Prostate gland (tissue), 2 donors: ENCODE results near the gene DMWD.

Source experiments
- POLR2A ChIP-seq: fragments of 450-650 bp; IDR thresholded peaks from one replicate; pipeline ENCODE4 v1.6.1; 2016; ENCODE audit warnings: antibody characterized with exemption, mild to moderate bottlenecking
- TF ChIP-seq, protein P1 (sequence below), 4 experiments: fragments of 200-600 bp in 2 of 4; fragments of 450-650 bp in 2 of 4; sonication (generic) in 2 of 4; IDR thresholded peaks; 1 replicate in 3 of 4; 2 replicates in 1 of 4; pipeline ENCODE4 v1.5.1; 2016 to 2019; ENCODE audit warnings: antibody characterized with exemption in 4 of 4, mild to moderate bottlenecking in 2 of 4, moderate library complexity in 2 of 4

- TF ChIP-seq, protein P1, sequence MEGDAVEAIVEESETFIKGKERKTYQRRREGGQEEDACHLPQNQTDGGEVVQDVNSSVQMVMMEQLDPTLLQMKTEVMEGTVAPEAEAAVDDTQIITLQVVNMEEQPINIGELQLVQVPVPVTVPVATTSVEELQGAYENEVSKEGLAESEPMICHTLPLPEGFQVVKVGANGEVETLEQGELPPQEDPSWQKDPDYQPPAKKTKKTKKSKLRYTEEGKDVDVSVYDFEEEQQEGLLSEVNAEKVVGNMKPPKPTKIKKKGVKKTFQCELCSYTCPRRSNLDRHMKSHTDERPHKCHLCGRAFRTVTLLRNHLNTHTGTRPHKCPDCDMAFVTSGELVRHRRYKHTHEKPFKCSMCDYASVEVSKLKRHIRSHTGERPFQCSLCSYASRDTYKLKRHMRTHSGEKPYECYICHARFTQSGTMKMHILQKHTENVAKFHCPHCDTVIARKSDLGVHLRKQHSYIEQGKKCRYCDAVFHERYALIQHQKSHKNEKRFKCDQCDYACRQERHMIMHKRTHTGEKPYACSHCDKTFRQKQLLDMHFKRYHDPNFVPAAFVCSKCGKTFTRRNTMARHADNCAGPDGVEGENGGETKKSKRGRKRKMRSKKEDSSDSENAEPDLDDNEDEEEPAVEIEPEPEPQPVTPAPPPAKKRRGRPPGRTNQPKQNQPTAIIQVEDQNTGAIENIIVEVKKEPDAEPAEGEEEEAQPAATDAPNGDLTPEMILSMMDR (IDR thresholded peaks at IDR 0.05), result peak; percentile 95 to 98 (median 96)
- TF ChIP-seq POLR2A, result peak; percentile 68
These were observed 22.2 kb downstream of the DMWD start for GRCh38 chr19:45770192-45771101.
